Measurements from ENCODE around the gene ARAP1. TPM values are rescaled to one million over a fixed set of nuclear protein-coding genes. Genes with fewer than 3 reads are reported as not detected.
A peak's percentile ranks its signal among the peaks of the same experiment; 100 is the strongest.

ARAP1 gene
- total RNA-seq, 1 donor from 2014 or later = 139 TPM

GRCh38 chr11:72684236-72684912 lies 67.8 kb downstream of the ARAP1 start:
- ATAC-seq (ENCODE audit: low read depth) = peak; percentile 72
- TF ChIP-seq CTCF (IDR thresholded peaks at IDR 0.05) = no peak
- Mint-ChIP-seq H3K27me3 (no peaks in the 10 kb centered on the region), H3K9me3 (no peaks in the 10 kb centered on the region), H3K27ac (no peak overlapping the region), H3K36me3 (ENCODE audit: low read depth) (peaks cover 41% of the 10 kb centered on the region), H3K4me1 (peaks cover 1% of the 10 kb centered on the region), H3K4me3 (no peak overlapping the region)
- ChIA-PET POLR2A (interaction anchor here (0.6 to 0.9 kb wide), 3 partner anchors 41 to 113 kb away, joined by 3 to 5 read pairs (median 4); no protein-coding TSS in a partner anchor), CTCF (interaction anchor here (0.6 to 3.5 kb wide), 13 partner anchors 10 to 493 kb away, joined by 3 to 54 read pairs (median 5); partner anchors contain the start of genes PDE2A and STARD10)
- peak; percentile 40 for DNase-seq
- intact Hi-C loops (cut with micrococcal nuclease) = loop anchor here (1.0 to 5.0 kb wide), 2 partner anchors 493 to 558 kb away; no protein-coding TSS in a partner anchor

GRCh38 chr11:72683782-72684200 lies 68.4 kb downstream of the ARAP1 start:
- ChIA-PET CTCF (interaction anchor here (0.6 to 3.5 kb wide), 8 partner anchors 9 to 494 kb away, joined by 3 to 54 read pairs (median 10); partner anchors contain the start of genes PDE2A and STARD10), POLR2A (interaction anchor here (0.6 to 0.9 kb wide), 3 partner anchors 41 to 114 kb away, joined by 3 to 5 read pairs (median 4); no protein-coding TSS in a partner anchor)
- peak; percentile 70 for DNase-seq
- peak; percentile 49 for TF ChIP-seq CTCF (IDR thresholded peaks at IDR 0.05)
- H3K9me3 Mint-ChIP-seq = no peaks in the 10 kb centered on the region
- no peaks in the 10 kb centered on the region for H3K27me3 Mint-ChIP-seq
- H3K36me3 Mint-ChIP-seq (ENCODE audit: low read depth) = peaks cover 35% of the 10 kb centered on the region
- intact Hi-C loops (cut with micrococcal nuclease) = loop anchor here (1.0 to 5.0 kb wide), 6 partner anchors 98 to 559 kb away; no protein-coding TSS in a partner anchor
- H3K27ac Mint-ChIP-seq = no peak overlapping the region
- peaks cover 1% of the 10 kb centered on the region for H3K4me1 Mint-ChIP-seq
- ATAC-seq (ENCODE audit: low read depth) = peak; percentile 79
- H3K4me3 Mint-ChIP-seq = no peak overlapping the region

- TF ChIP-seq CTCF (IDR thresholded peaks at IDR 0.05) = no peak
- Mint-ChIP-seq H3K36me3 (ENCODE audit: low read depth) (peaks cover 25% of the 10 kb centered on the region), H3K4me3 (no peak overlapping the region), H3K27me3 (no peaks in the 10 kb centered on the region), H3K9me3 (no peaks in the 10 kb centered on the region), H3K4me1 (peaks cover 3% of the 10 kb centered on the region), H3K27ac (no peak overlapping the region)
- ATAC-seq (ENCODE audit: low read depth) (no peak), DNase-seq (no peak)
- ChIA-PET CTCF (interaction anchor here (1.0 to 3.5 kb wide), 2 partner anchors 11 to 96 kb away, joined by 3 to 54 read pairs; no protein-coding TSS in a partner anchor), POLR2A (interaction anchor here (0.9 to 1.0 kb wide), 2 partner anchors 93 to 475 kb away, joined by 3 read pairs; no protein-coding TSS in a partner anchor)
- intact Hi-C loops (cut with micrococcal nuclease) = loop anchor here (1.0 to 5.0 kb wide), 5 partner anchors 98 to 494 kb away; no protein-coding TSS in a partner anchor
Observed at GRCh38 chr11:72682858-72683243, 69.4 kb downstream of the ARAP1 start.

- POLR2A ChIA-PET = interaction anchor here (0.9 to 1.0 kb wide), 2 partner anchors 92 to 475 kb away, joined by 3 read pairs; no protein-coding TSS in a partner anchor
- DNase-seq = no peak
Observed at GRCh38 chr11:72682238-72682857, 69.9 kb downstream of the ARAP1 start.

More at GRCh38 chr11:72682238-72682857, 69.9 kb downstream of the ARAP1 start:
- Mint-ChIP-seq H3K4me3 (no peak overlapping the region), H3K27ac (peak overlapping the region; percentile 39), H3K9me3 (no peaks in the 10 kb centered on the region), H3K36me3 (ENCODE audit: low read depth) (peaks cover 20% of the 10 kb centered on the region), H3K4me1 (peaks cover 3% of the 10 kb centered on the region), H3K27me3 (peaks cover under 1% of the 10 kb centered on the region)
- no peak for TF ChIP-seq CTCF (IDR thresholded peaks at IDR 0.05)
- CTCF ChIA-PET = interaction anchor here (0.6 to 3.5 kb wide), 4 partner anchors 10 to 1045 kb away, joined by 3 to 54 read pairs (median 3); no protein-coding TSS in a partner anchor
- no peak for ATAC-seq (ENCODE audit: low read depth)
- intact Hi-C loops (cut with micrococcal nuclease) = loop anchor here (5.0 kb wide), 1 partner anchor 495 kb away; no protein-coding TSS in a partner anchor
